ENCODE results near the gene ATAD3B. TPM values are rescaled to one million over a fixed set of nuclear protein-coding genes. Genes with fewer than 3 reads are reported as not detected.
"Not testable (repeated sequence)": the region's sequence is repeated elsewhere in the genome, so short reads cannot be mapped to it uniquely, and the experiment has no call there.

ATAD3B gene
- total RNA-seq, 2 experiments from 2014 or later = 26.5 to 34.6 TPM

- no peak for DNase-seq
- ChIA-PET CTCF (interaction anchor here (0.7 kb wide), 1 partner anchor 12 kb away, joined by 3 read pairs; no protein-coding TSS in a partner anchor), POLR2A (no interaction called here)
- Mint-ChIP-seq H3K27me3 (peaks cover 10% of the 10 kb centered on the region), H3K36me3 (ENCODE audit: low read depth) (no peaks in the 10 kb centered on the region), H3K4me3 (peak overlapping the region; percentile 47), H3K27ac (peak overlapping the region; percentile 1), H3K4me1 (peaks cover 9% of the 10 kb centered on the region), H3K9me3 (no peaks in the 10 kb centered on the region)
Observed at GRCh38 chr1:1435911-1436629, 35.5 kb upstream of the ATAD3B start.

- CTCF ChIA-PET = interaction anchor here (0.7 to 1.4 kb wide), 2 partner anchors 10 to 11 kb away, joined by 3 to 4 read pairs; a partner anchor contains a TSS
- Mint-ChIP-seq H3K27ac (no peak overlapping the region), H3K4me3 (peak overlapping the region; percentile 47), H3K9me3 (no peaks in the 10 kb centered on the region), H3K36me3 (ENCODE audit: low read depth) (no peaks in the 10 kb centered on the region), H3K27me3 (peaks cover 10% of the 10 kb centered on the region), H3K4me1 (peaks cover 9% of the 10 kb centered on the region)
- DNase-seq = no peak
- POLR2A ChIA-PET = no interaction called here
Observed at GRCh38 chr1:1436630-1437032, 34.9 kb upstream of the ATAD3B start.

DNA sequence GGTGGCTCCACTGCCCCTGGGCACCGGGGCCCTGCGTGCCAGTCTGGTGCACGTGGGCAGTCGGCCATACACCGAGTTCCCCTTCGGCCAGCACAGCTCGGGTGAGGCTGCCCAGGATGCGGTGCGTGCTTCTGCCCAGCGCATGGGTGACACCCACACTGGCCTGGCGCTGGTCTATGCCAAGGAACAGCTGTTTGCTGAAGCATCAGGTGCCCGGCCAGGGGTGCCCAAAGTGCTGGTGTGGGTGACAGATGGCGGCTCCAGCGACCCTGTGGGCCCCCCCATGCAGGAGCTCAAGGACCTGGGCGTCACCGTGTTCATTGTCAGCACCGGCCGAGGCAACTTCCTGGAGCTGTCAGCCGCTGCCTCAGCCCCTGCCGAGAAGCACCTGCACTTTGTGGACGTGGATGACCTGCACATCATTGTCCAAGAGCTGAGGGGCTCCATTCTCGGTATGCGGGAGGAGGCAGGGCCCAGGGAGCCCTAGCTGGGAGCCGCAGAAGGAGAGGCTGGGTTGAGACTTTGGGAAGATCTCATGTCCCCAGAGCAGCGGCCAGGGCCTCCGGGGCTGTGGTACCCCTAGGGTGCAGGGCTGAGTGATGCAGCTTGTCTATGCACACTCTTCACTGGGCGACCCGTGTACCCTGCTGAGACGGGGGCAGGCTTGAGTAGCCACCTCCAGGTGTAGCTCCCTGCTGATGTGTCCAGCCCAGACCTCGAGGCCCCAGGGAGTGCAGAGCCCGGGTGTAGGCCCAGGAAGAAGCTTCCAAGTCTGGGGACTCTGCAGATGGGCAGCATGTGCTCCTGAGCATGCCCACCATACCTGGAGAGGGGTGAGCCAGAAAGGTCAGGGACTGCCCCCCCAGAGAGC is 34.3 kb upstream of the ATAD3B start:
- no peak overlapping the region for H3K27ac Mint-ChIP-seq
- no peaks in the 10 kb centered on the region for H3K9me3 Mint-ChIP-seq
- no peak for DNase-seq
- H3K4me3 Mint-ChIP-seq = no peak overlapping the region
- peaks cover 9% of the 10 kb centered on the region for H3K4me1 Mint-ChIP-seq
- POLR2A ChIA-PET = no interaction called here
- H3K36me3 Mint-ChIP-seq (ENCODE audit: low read depth) = no peaks in the 10 kb centered on the region
- H3K27me3 Mint-ChIP-seq = peaks cover 10% of the 10 kb centered on the region
- CTCF ChIA-PET = interaction anchor here (0.7 to 1.4 kb wide), 4 partner anchors 8 to 373 kb away, joined by 3 to 5 read pairs (median 4); a partner anchor contains a TSS

- no peak overlapping the region for H3K27ac Mint-ChIP-seq
- H3K4me1 Mint-ChIP-seq = peaks cover 9% of the 10 kb centered on the region
- no peaks in the 10 kb centered on the region for H3K9me3 Mint-ChIP-seq
- CTCF ChIA-PET = interaction anchor here (1.2 to 1.4 kb wide), 3 partner anchors 9 to 374 kb away, joined by 3 to 5 read pairs (median 4); a partner anchor contains a TSS
- DNase-seq = no peak
- POLR2A ChIA-PET = no interaction called here
- H3K36me3 Mint-ChIP-seq (ENCODE audit: low read depth) = no peaks in the 10 kb centered on the region
- H3K27me3 Mint-ChIP-seq = peaks cover 10% of the 10 kb centered on the region
- no peak overlapping the region for H3K4me3 Mint-ChIP-seq
Observed at GRCh38 chr1:1437904-1438376, 33.6 kb upstream of the ATAD3B start.

DNA sequence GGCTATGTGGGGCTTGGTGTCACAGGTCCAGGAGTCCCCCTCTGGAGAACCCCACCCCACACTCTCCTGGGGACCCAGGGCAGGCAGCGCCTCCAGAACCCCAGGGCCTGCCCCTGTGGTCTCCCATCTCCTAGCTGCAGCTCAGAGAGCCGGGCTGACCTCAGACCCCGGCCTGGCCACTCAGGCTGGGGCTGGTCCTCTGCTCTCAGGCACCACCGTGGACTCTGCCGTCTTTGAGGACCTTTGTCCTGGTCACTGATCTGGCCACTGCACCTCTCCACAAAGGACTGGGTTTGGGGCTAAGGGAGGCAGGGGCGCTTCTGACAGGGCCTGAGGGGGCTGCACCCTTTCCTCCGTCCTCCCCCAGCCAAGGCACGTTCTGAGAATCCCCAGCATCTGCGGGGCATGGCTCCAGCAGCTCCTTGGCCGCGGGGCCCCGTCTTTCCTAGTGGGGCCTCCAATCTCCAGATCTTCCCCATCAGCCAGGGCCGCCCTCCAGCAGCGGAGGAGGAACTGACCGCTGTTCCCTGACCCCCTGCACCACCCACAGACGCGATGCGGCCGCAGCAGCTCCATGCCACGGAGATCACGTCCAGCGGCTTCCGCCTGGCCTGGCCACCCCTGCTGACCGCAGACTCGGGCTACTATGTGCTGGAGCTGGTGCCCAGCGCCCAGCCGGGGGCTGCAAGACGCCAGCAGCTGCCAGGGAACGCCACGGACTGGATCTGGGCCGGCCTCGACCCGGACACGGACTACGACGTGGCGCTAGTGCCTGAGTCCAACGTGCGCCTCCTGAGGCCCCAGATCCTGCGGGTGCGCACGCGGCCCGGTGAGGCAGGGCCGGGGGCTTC is 32.8 kb upstream of the ATAD3B start:
- Mint-ChIP-seq H3K36me3 (ENCODE audit: low read depth) (no peaks in the 10 kb centered on the region), H3K27me3 (peaks cover 10% of the 10 kb centered on the region), H3K4me3 (no peak overlapping the region), H3K9me3 (no peaks in the 10 kb centered on the region), H3K4me1 (peaks cover 9% of the 10 kb centered on the region), H3K27ac (no peak overlapping the region)
- ChIA-PET POLR2A (no interaction called here), CTCF (interaction anchor here (1.3 kb wide), 1 partner anchor 375 kb away, joined by 3 read pairs; no protein-coding TSS in a partner anchor)
- no peak for DNase-seq

- H3K36me3 Mint-ChIP-seq (ENCODE audit: low read depth) = no peaks in the 10 kb centered on the region
- H3K27ac Mint-ChIP-seq = no peak overlapping the region
- ChIA-PET CTCF (interaction anchor here (1.0 to 2.4 kb wide), 2 partner anchors 19 to 40 kb away, joined by 3 to 10 read pairs; partner anchors contain the start of genes ANKRD65 and CCNL2), POLR2A (no interaction called here)
- no peak overlapping the region for H3K4me3 Mint-ChIP-seq
- H3K27me3 Mint-ChIP-seq = peaks cover 10% of the 10 kb centered on the region
- H3K9me3 Mint-ChIP-seq = no peaks in the 10 kb centered on the region
- no peak for DNase-seq
- peaks cover 9% of the 10 kb centered on the region for H3K4me1 Mint-ChIP-seq
Observed at GRCh38 chr1:1439546-1440261, 31.9 kb upstream of the ATAD3B start.

- no peak overlapping the region for H3K27ac Mint-ChIP-seq
- no peaks in the 10 kb centered on the region for H3K36me3 Mint-ChIP-seq (ENCODE audit: low read depth)
- ChIA-PET POLR2A (no interaction called here), CTCF (interaction anchor here (0.8 to 2.4 kb wide), 6 partner anchors 12 to 316 kb away, joined by 3 to 10 read pairs (median 3); partner anchors contain the start of genes ANKRD65, AURKAIP1 and CCNL2)
- H3K4me3 Mint-ChIP-seq = no peak overlapping the region
- no peaks in the 10 kb centered on the region for H3K9me3 Mint-ChIP-seq
- no peak for DNase-seq
- H3K4me1 Mint-ChIP-seq = peaks cover 6% of the 10 kb centered on the region
- peaks cover 5% of the 10 kb centered on the region for H3K27me3 Mint-ChIP-seq
Observed at GRCh38 chr1:1440262-1441001, 31.1 kb upstream of the ATAD3B start.

GRCh38 chr1:1441002-1441888 is 30.3 kb upstream of the ATAD3B start:
- peak; percentile 50 for DNase-seq
- ChIA-PET CTCF (interaction anchor here (0.8 to 2.4 kb wide), 8 partner anchors 13 to 317 kb away, joined by 3 to 10 read pairs (median 3); partner anchors contain the start of genes ANKRD65, AURKAIP1 and CCNL2), POLR2A (no interaction called here)
- no peak overlapping the region for H3K4me3 Mint-ChIP-seq
- no peaks in the 10 kb centered on the region for H3K9me3 Mint-ChIP-seq
- H3K27ac Mint-ChIP-seq = no peak overlapping the region
- peaks cover 3% of the 10 kb centered on the region for H3K27me3 Mint-ChIP-seq
- no peaks in the 10 kb centered on the region for H3K36me3 Mint-ChIP-seq (ENCODE audit: low read depth)
- peaks cover 5% of the 10 kb centered on the region for H3K4me1 Mint-ChIP-seq

DNA sequence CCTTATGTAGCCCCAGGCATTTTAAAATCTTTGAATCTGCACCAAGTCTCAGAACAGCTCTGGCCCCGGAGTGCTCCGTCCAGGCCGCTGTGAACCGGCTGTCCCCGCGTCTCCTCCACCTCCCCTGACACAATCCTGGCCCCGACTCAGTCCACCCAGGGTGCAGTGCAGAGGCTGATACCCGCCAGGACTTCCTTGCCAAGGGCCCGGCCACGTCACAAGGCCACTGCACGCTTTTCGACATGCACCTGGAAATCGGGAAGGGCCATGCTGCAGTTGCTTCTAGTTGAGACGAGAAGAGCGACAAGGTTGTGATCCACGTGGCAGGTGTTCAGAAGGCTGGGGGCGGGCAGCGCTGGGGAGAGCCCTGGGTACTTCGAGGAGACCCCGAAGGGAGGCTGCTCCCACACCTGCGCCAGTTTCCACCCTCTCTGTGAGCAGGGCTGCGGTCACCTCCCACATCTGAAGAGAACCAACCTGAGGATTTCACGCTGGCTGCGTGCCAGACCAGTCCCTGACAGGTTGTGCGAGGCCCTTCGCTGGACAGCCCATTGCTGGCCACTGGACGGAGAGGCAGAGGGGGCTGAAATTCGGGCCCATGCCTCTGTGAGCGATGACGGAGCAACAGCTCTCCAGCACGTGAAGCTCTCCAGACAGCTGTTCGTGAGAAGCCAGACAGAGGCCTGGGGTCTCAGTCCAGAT is 29.3 kb upstream of the ATAD3B start:
- no peak overlapping the region for H3K27ac Mint-ChIP-seq
- H3K36me3 Mint-ChIP-seq (ENCODE audit: low read depth) = no peaks in the 10 kb centered on the region
- no peaks in the 10 kb centered on the region for H3K27me3 Mint-ChIP-seq
- no peak overlapping the region for H3K4me3 Mint-ChIP-seq
- no peak for DNase-seq
- H3K4me1 Mint-ChIP-seq = peaks cover 3% of the 10 kb centered on the region
- ChIA-PET POLR2A (no interaction called here), CTCF (interaction anchor here (1.2 to 2.4 kb wide), 3 partner anchors 42 to 67 kb away, joined by 3 to 10 read pairs (median 6); partner anchors contain the start of genes AURKAIP1 and CCNL2)
- no peaks in the 10 kb centered on the region for H3K9me3 Mint-ChIP-seq

GRCh38 chr1:1446631-1447030 is 24.9 kb upstream of the ATAD3B start:
- H3K4me3 Mint-ChIP-seq; H3K9me3 Mint-ChIP-seq; H3K4me1 Mint-ChIP-seq; CTCF ChIA-PET; H3K27ac Mint-ChIP-seq; H3K27me3 Mint-ChIP-seq; POLR2A ChIA-PET; DNase-seq; H3K36me3 Mint-ChIP-seq (ENCODE audit: low read depth): not testable (repeated sequence)

All from activated CD4-positive, alpha-beta T cell treated with anti-CD3 and anti-CD28 coated beads, Interleukin-2, amount 10 ng/mL, durations not matched to agents 7 days and 5 days (primary cell).